Thoracic aorta (tissue), 2 donors: ENCODE data around the gene TAPBPL. TPM values are rescaled to one million over a fixed set of nuclear protein-coding genes. Genes with fewer than 3 reads are reported as not detected.
"Not testable (repeated sequence)": the region's sequence is repeated elsewhere in the genome, so short reads cannot be mapped to it uniquely, and the experiment has no call there.

Experiments used
- ATAC-seq: fragments of 150-250 bp; one replicate; pipeline ENCODE4 v1.8.0; 2017; ENCODE audit warnings: low read depth; ENCODE audit not compliant: insufficient number of reproducible peaks, low FRiP score
- DNase-seq: peaks from one replicate; pipeline ENCODE4 v3.0.0-alpha.2; 2020; ENCODE audit warnings: low spot score
- H3K27ac ChIP-seq, 2 donors: fragments of 200-600 bp; sonication (generic); 1 replicate in 1 of 2; 2 replicates in 1 of 2; pipeline ENCODE4 v1.5.1; 2016; ENCODE audit warnings: mild to moderate bottlenecking in 2 of 2, moderate library complexity in 2 of 2
- H3K27me3 ChIP-seq: fragments of 200-600 bp; sonication (generic); replicated peaks from 2 replicates; pipeline ENCODE4 v1.6.0; 2016; ENCODE audit warnings: mild to moderate bottlenecking; ENCODE audit not compliant: insufficient read depth
- H3K36me3 ChIP-seq: fragments of 200-600 bp; sonication (generic); one replicate; pipeline ENCODE4 v1.5.1; 2016
- H3K4me1 ChIP-seq, 2 donors: fragments of 200-600 bp; sonication (generic); 1 replicate in 1 of 2; 2 replicates in 1 of 2; pipeline versions ENCODE4 v1.5.1 to v1.6.0; 2016; ENCODE audit warnings: low read depth in 2 of 2, mild to moderate bottlenecking in 1 of 2; ENCODE audit not compliant: control insufficient read depth in 1 of 2
- H3K4me3 ChIP-seq: fragments of 200-600 bp; sonication (generic); 2 replicates; pipeline ENCODE4 v1.5.1; 2016; ENCODE audit warnings: mild to moderate bottlenecking
- H3K9me3 ChIP-seq: fragments of 200-600 bp; sonication (generic); 2 replicates; pipeline ENCODE4 v1.5.1; 2016
- total RNA-seq, 2 donors: library from RNA; depleted of rRNA; stranded (reverse); fragments of >200 nt; gene quantifications; one replicate each; pipeline versions ENCODE4 v1.1.0 to v1.2.3, GENCODE V29; 2016
- TF ChIP-seq, protein P1 (sequence below): fragments of 200-600 bp; sonication (generic); IDR thresholded peaks from one replicate; pipeline ENCODE4 v1.5.1; 2019; ENCODE audit warnings: antibody characterized with exemption

TAPBPL gene
- total RNA-seq, 2 donors from 2014 or later = 23.7 to 37.5 TPM

DNA sequence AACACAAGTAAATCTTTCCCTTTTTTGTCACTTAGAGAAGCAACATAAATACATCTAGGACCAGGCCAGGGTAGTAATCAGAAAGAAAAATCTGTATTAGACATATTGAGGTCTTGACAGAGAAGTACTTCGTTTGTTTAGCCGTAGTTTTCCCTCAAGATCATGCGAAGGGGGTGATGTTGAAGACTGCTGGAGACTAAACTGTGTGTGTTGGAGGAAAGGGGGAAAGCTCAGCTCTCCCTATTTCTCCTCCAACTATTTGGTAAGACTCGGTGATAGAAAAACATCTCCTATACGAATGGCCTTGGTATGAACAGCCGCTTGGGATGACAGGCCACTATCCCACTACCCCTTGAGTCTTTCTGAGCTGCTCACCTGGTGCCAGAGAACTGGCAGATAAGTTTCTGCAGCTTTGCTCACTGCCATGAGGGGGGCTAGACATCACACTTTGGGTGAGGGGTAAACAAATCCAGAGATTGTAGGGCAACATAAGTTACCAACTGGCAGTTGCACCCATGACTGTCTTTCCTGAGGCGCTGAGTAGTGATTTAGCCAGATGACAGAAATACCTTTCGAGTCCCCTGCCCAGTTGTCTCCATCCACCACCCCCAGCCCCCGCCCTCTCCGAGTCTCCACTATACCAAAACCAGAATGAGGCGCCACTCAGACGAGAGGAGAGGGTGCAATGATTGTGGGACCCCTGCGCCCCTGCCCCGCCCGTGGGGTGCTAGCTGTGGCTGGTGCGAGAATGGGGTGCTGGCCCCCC lies 17.9 kb downstream of the TAPBPL start:
- H3K36me3 ChIP-seq = peaks cover 3% of the 10 kb centered on the region
- peaks cover 15 to 23% of the 10 kb centered on the region in 2 donors for H3K4me1 ChIP-seq
- no peaks in the 10 kb centered on the region for H3K27me3 ChIP-seq
- DNase-seq (no peak), ATAC-seq (no peak)
- H3K9me3 ChIP-seq = no peaks in the 10 kb centered on the region
- TF ChIP-seq, protein P1, sequence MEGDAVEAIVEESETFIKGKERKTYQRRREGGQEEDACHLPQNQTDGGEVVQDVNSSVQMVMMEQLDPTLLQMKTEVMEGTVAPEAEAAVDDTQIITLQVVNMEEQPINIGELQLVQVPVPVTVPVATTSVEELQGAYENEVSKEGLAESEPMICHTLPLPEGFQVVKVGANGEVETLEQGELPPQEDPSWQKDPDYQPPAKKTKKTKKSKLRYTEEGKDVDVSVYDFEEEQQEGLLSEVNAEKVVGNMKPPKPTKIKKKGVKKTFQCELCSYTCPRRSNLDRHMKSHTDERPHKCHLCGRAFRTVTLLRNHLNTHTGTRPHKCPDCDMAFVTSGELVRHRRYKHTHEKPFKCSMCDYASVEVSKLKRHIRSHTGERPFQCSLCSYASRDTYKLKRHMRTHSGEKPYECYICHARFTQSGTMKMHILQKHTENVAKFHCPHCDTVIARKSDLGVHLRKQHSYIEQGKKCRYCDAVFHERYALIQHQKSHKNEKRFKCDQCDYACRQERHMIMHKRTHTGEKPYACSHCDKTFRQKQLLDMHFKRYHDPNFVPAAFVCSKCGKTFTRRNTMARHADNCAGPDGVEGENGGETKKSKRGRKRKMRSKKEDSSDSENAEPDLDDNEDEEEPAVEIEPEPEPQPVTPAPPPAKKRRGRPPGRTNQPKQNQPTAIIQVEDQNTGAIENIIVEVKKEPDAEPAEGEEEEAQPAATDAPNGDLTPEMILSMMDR = no peak
- peak overlapping the region; percentile 84 for H3K4me3 ChIP-seq
- H3K27ac ChIP-seq = peak overlapping the region; percentile 86 to 90

DNA sequence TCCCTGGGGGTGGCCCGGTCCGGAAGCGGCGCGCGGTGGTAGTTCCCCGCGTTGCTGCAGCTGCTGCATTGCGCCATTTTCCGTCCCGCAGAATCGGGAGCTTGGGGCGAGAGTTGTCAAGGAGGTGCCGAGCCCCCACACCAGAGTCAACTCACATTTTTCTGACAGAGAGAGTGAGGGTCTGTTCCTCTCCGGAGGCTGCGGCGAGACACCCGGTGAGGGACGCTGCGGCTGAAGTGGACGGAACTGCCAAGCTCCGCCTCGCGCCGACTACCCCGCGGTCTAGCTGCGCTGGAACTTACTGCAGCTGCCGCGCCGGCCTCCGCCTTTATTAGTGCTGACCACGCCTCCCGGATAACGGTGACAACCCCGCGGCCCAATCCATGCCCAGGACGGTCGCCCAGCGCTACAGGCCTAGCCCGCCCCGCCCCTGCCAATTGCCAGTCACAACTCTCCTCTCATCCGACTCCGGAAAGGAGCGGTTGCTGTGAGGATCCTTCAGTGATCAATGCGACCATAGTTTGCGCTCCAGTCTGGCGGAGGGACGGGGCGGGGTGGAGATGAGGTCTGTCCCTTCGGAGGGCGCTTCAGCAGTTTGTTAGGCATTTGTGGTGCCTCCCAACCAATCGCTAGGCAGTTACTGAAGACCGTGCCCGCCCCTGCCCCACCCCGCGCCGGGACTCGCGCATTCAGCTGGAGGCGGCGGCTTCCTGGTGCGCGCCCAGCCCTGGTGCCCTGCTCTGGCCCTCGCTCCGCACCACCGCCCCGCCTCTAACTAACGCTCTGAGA lies 18.7 kb downstream of the TAPBPL start, which contains the start of gene VAMP1:
TSS of gene VAMP1 (minus strand) at position 303 of the 789 bp plus-strand sequence. CDS start at position 157, 146 bp downstream.
- Histone ChIP-seq H3K9me3 (no peaks in the 10 kb centered on the region), H3K4me1 (peaks cover 15 to 23% of the 10 kb centered on the region in 2 donors), H3K27ac (peak within 1 kb of the TSS; percentile 86 to 90), H3K36me3 (no peaks in the 10 kb centered on the region), H3K27me3 (no peaks in the 10 kb centered on the region), H3K4me3 (peak within 1 kb of the TSS; percentile 84)
- peak; percentile 93 for DNase-seq
- ATAC-seq = peak; percentile 94
- TF ChIP-seq, protein P1 = no peak

DNA sequence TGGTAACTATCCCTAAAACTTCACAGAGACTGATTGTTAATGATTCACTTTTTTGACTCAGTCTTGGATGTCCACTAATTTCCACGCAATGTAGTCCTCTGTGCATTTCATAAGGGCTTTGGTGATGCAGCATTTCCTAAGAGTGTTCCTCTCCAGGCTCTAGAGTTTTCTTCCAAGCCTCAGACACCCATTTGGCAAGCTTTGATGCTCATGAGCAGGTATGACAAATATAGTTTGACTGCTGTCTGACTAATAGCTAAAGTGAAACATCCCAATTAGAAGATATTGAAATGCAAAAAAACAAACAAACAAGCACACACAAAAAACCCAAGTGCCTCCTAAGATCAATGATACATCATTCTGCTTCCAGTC lies 20.1 kb downstream of the TAPBPL start:
- Histone ChIP-seq H3K4me3 (no peak overlapping the region), H3K9me3 (no peaks in the 10 kb centered on the region), H3K27me3 (no peaks in the 10 kb centered on the region), H3K4me1 (peaks cover 15 to 23% of the 10 kb centered on the region in 2 donors), H3K36me3 (no peaks in the 10 kb centered on the region), H3K27ac (no peak overlapping the region)
- no peak for DNase-seq
- TF ChIP-seq, protein P1 = no peak
- no peak for ATAC-seq

DNA sequence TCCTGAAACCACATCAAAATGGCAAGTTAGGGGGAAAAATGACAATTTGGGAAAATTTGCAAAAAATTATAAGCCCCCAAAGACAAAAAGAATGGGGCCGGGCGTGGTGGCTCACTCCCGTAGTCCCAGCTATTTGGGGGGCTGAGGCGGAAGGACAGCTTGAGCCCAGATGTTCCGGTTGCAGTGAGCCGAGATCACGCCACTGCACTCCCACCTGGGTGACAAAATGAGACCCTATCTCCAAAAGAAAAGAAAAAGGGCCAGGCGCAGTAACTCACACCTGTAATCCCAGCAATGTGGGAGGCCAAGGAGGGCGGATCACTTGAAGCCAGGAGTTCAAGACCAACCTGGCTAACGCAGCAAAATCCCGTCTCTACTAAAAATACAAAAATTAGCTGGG lies 20.6 kb downstream of the TAPBPL start:
- TF ChIP-seq, protein P1 = no peak
- no peak for DNase-seq
- no peak overlapping the region for H3K27ac ChIP-seq
- H3K4me1 ChIP-seq = peaks cover 15 to 23% of the 10 kb centered on the region in 2 donors
- no peaks in the 10 kb centered on the region for H3K9me3 ChIP-seq
- no peak overlapping the region for H3K4me3 ChIP-seq
- no peaks in the 10 kb centered on the region for H3K36me3 ChIP-seq
- H3K27me3 ChIP-seq = no peaks in the 10 kb centered on the region
- ATAC-seq = no peak

DNA sequence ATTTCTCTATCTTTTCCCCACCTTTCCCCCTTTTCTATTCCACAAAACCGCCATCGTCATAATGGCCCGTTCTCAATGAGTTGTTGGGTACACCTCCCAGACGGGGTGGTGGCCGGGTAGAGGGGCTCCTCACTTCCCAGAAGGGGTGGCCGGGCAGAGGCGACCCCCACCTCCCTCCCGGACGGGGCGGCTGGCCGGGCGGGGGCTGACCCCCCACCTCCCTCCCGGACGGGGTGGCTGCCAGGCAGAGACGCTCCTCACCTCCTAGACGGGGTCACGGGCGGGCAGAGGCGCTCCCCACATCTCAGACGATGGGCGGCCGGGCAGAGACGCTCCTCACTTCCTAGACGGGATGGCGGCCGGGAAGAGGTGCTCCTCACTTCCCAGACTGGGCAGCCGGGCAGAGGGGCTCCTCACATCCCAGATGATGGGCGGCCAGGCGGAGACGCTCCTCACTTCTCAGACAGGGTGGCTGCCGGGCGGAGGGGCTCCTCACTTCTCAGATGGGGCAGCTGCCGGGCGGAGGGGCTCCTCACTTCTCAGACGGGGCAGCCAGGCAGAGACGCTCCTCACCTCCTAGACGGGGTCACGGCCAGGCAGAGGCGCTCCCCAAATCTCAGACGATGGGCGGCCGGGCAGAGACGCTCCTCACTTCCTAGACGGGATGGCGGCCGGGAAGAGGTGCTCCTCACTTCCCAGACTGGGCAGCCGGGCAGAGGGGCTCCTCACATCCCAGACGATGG lies 23.6 kb downstream of the TAPBPL start:
- not testable (repeated sequence) for H3K4me1 ChIP-seq, ATAC-seq, H3K9me3 ChIP-seq, H3K4me3 ChIP-seq, H3K36me3 ChIP-seq, DNase-seq, H3K27me3 ChIP-seq, H3K27ac ChIP-seq
